CD14-positive monocyte (primary cell): ENCODE data around the gene ZNF365. TPM values are rescaled to one million over a fixed set of nuclear protein-coding genes. Genes with fewer than 3 reads are reported as not detected.

Source experiments
- DNase-seq, 3 donors: peaks; one replicate each; pipeline ENCODE4 v3.0.0-alpha.2; 2011 to 2022
- H2AFZ ChIP-seq: 2 replicates; pipeline ENCODE4 v1.6.0; 2012; ENCODE audit warnings: mild to moderate bottlenecking, low read depth, low read length, inconsistent platforms; ENCODE audit not compliant: insufficient read depth, poor library complexity, severe bottlenecking
- H3K27ac ChIP-seq, 2 donors: 1 replicate in 1 of 2; 2 replicates in 1 of 2; pipeline ENCODE4 v1.5.1; 2012 to 2013; ENCODE audit warnings: low read length in 2 of 2, control low read depth in 1 of 2, inconsistent platforms in 1 of 2, low read depth in 1 of 2, mild to moderate bottlenecking in 1 of 2
- H3K27me3 ChIP-seq, 2 donors: one replicate each; pipeline versions ENCODE4 v1.6.0 to v1.6.1; 2011 to 2013; ENCODE audit warnings: low read length in 2 of 2; ENCODE audit not compliant: control insufficient read depth in 2 of 2, insufficient read depth in 2 of 2
- H3K36me3 ChIP-seq, 2 donors: replicated peaks in 1 of 2; 1 replicate in 1 of 2; 2 replicates in 1 of 2; pipeline versions ENCODE4 v1.5.1 to v1.6.1; 2012 to 2013; ENCODE audit warnings: low read length in 2 of 2, control low read depth in 1 of 2, inconsistent platforms in 1 of 2, mild to moderate bottlenecking in 1 of 2; ENCODE audit not compliant: insufficient read depth in 2 of 2, control insufficient read depth in 1 of 2
- H3K4me1 ChIP-seq, 2 donors: 1 replicate in 1 of 2; 2 replicates in 1 of 2; pipeline versions ENCODE4 v1.5.1 to v1.6.1; 2012 to 2013; ENCODE audit warnings: low read length in 2 of 2, control low read depth in 1 of 2, inconsistent platforms in 1 of 2, mild to moderate bottlenecking in 1 of 2, moderate library complexity in 1 of 2; ENCODE audit not compliant: insufficient read depth in 2 of 2, control insufficient read depth in 1 of 2
- H3K4me2 ChIP-seq: replicated peaks from 2 replicates; pipeline ENCODE3; 2012; ENCODE audit warnings: low read length, moderate library complexity, mild to moderate bottlenecking; ENCODE audit not compliant: poor library complexity, severe bottlenecking; ENCODE audit errors: extremely low read depth
- H3K4me3 ChIP-seq, 3 experiments: fragments of 200-600 bp in 1 of 3; sonication (generic) in 1 of 3; replicated peaks in 1 of 3; 1 replicate in 2 of 3; 2 replicates in 1 of 3; pipeline ENCODE4 v1.5.1; 2011 to 2013; ENCODE audit warnings: low read length in 3 of 3, mild to moderate bottlenecking in 3 of 3, control low read depth in 2 of 3, low read depth in 2 of 3, inconsistent platforms in 1 of 3, moderate library complexity in 1 of 3
- H3K79me2 ChIP-seq: 2 replicates; pipeline ENCODE4 v1.6.0; 2012; ENCODE audit warnings: mild to moderate bottlenecking, control low read depth, inconsistent platforms, low read length, moderate library complexity; ENCODE audit not compliant: insufficient read depth
- H3K9ac ChIP-seq: 2 replicates; pipeline ENCODE4 v1.6.0; 2017; ENCODE audit warnings: low read length, mild to moderate bottlenecking; ENCODE audit not compliant: insufficient read depth, poor library complexity, severe bottlenecking
- H3K9me3 ChIP-seq, 2 donors: replicated peaks in 1 of 2; 1 replicate in 1 of 2; 2 replicates in 1 of 2; pipeline versions ENCODE4 v1.5.1 to v1.6.1; 2012 to 2013; ENCODE audit warnings: low read length in 2 of 2, control low read depth in 1 of 2; ENCODE audit not compliant: control insufficient read depth in 1 of 2, insufficient read depth in 1 of 2
- H4K20me1 ChIP-seq: 2 replicates; pipeline ENCODE4 v1.6.0; 2012; ENCODE audit warnings: mild to moderate bottlenecking, low read length, control low read depth, moderate library complexity; ENCODE audit not compliant: insufficient read depth
- H3K27ac Mint-ChIP-seq, 7 donors: one replicate each; pipeline ENCODE4 v1.8.0; 2020; ENCODE audit warnings: mild to moderate bottlenecking in 7 of 7, mixed read lengths in 7 of 7, moderate library complexity in 6 of 7, inconsistent platforms in 2 of 7
- H3K27me3 Mint-ChIP-seq, 3 donors: one replicate each; pipeline ENCODE4 v1.8.0; 2021 to 2022; ENCODE audit warnings: low read depth in 3 of 3, mild to moderate bottlenecking in 3 of 3, mixed read lengths in 3 of 3, moderate library complexity in 3 of 3, inconsistent platforms in 1 of 3
- H3K36me3 Mint-ChIP-seq, 2 donors: one replicate each; pipeline ENCODE4 v1.8.0; 2020; ENCODE audit warnings: mixed read lengths in 2 of 2, inconsistent platforms in 1 of 2, mild to moderate bottlenecking in 1 of 2
- H3K4me1 Mint-ChIP-seq: one replicate; pipeline ENCODE4 v1.8.0; 2020; ENCODE audit warnings: mild to moderate bottlenecking, mixed read lengths
- H3K4me3 Mint-ChIP-seq, 2 donors: one replicate each; pipeline ENCODE4 v1.8.0; 2020; ENCODE audit warnings: mild to moderate bottlenecking in 2 of 2, mixed read lengths in 2 of 2, moderate library complexity in 1 of 2
- H3K9me3 Mint-ChIP-seq, 7 donors: one replicate each; pipeline ENCODE4 v1.8.0; 2020 to 2022; ENCODE audit warnings: mixed read lengths in 7 of 7, mild to moderate bottlenecking in 6 of 7, moderate library complexity in 6 of 7, inconsistent platforms in 2 of 7
- CTCF ChIP-seq: fragments of 200-600 bp; IDR thresholded peaks from one replicate; pipeline ENCODE4 v1.8.0; 2022; ENCODE audit warnings: antibody characterized with exemption, mild to moderate bottlenecking
- WGBS: methylation state at CpG from one replicate; pipeline ENCODE4 v1.1.5; 2013; ENCODE audit warnings: missing lambda C conversion rate; ENCODE audit not compliant: insufficient coverage; 5-methylcytosine and 5-hydroxymethylcytosine counted together
- intact Hi-C, 2 donors: fragments of 100-400 bp; cut with micrococcal nuclease; formaldehyde crosslinking; loops; one replicate each; pipeline versions ENCODE4 v1.15.0 to v1.15.1; 2023
- polyA plus RNA-seq, 3 donors: library from polyadenylated mRNA; depleted of rRNA in 1 of 3; unstranded in 2 of 3; stranded (reverse) in 1 of 3; fragments of 300-500 nt in 2 of 3; fragments of >200 nt in 1 of 3; fragmentation: Illumina TruSeq in 2 of 3; gene quantifications; 1 replicate in 2 of 3; 2 replicates in 1 of 3; pipeline ENCODE4 v1.2.3, GENCODE V29; 2012 to 2021

Gene ZNF365
- polyA plus RNA-seq, 3 donors: not detected

- Mint-ChIP-seq H3K4me1 (peaks cover 11% of the 10 kb centered on the region), H3K27ac (no peak overlapping the region), H3K27me3 (peaks cover 3 to 4% (median 3%) of the 10 kb centered on the region in 3 donors), H3K9me3 (peaks cover 0 to 2% (median 0%) of the 10 kb centered on the region in 7 donors), H3K4me3 (no peak overlapping the region), H3K36me3 (peaks cover 0 to 2% of the 10 kb centered on the region in 2 donors)
- Histone ChIP-seq H3K27me3 (peaks cover 0 to 8% of the 10 kb centered on the region in 2 donors), H3K9me3 (no peaks in the 10 kb centered on the region), H4K20me1 (no peaks in the 10 kb centered on the region), H3K79me2 (no peaks in the 10 kb centered on the region), H3K9ac (no peak overlapping the region), H3K36me3 (no peaks in the 10 kb centered on the region), H3K27ac (no peak overlapping the region), H3K4me1 (peaks cover 0 to 10% of the 10 kb centered on the region in 2 donors), H3K4me3 (no peak overlapping the region), H3K4me2 (no peak overlapping the region), H2AFZ (no peak overlapping the region)
- no CpG with 5 or more reads among the region's 3 CpGs for WGBS
- TF ChIP-seq CTCF: peak; percentile 85
- DNase-seq: peak; percentile 40 to 68 (median 55)
- intact Hi-C loops: loop anchor here (2.0 to 10.0 kb wide), 4 partner anchors 35 to 721 kb away; no protein-coding TSS in a partner anchor
Measured at GRCh38 chr10:62437696-62438095, 63.5 kb downstream of the ZNF365 start.

GRCh38 chr10:62442006-62442405 lies 67.8 kb downstream of the ZNF365 start:
- H3K4me3 Mint-ChIP-seq: no peak overlapping the region
- Histone ChIP-seq H4K20me1 (no peaks in the 10 kb centered on the region), H3K9ac (no peak overlapping the region), H2AFZ (no peak overlapping the region), H3K4me1 (no peaks in the 10 kb centered on the region), H3K36me3 (no peaks in the 10 kb centered on the region), H3K79me2 (no peaks in the 10 kb centered on the region), H3K4me2 (no peak overlapping the region), H3K4me3 (no peak overlapping the region), H3K9me3 (no peaks in the 10 kb centered on the region), H3K27ac (no peak overlapping the region), H3K27me3 (no peaks in the 10 kb centered on the region)
- peaks cover 0 to 4% (median 3%) of the 10 kb centered on the region in 3 donors for H3K27me3 Mint-ChIP-seq
- no peak for TF ChIP-seq CTCF
- no peaks in the 10 kb centered on the region for H3K36me3 Mint-ChIP-seq
- intact Hi-C loops: loop anchor here (5.0 to 10.0 kb wide), 3 partner anchors 53 to 113 kb away; no protein-coding TSS in a partner anchor
- no peak for DNase-seq
- H3K4me1 Mint-ChIP-seq: peaks cover 6% of the 10 kb centered on the region
- no peak overlapping the region for H3K27ac Mint-ChIP-seq
- H3K9me3 Mint-ChIP-seq: peaks cover 0 to 3% (median 0%) of the 10 kb centered on the region in 7 donors
- no CpG with 5 or more reads among the region's 3 CpGs for WGBS
